ENCODE data around the gene L2HGDH.

Gene L2HGDH

GRCh38 chr14:50225974-50226297 is 86.1 kb downstream of the L2HGDH start:
- no peak for DNase-seq

GRCh38 chr14:50225067-50225973 is 86.7 kb downstream of the L2HGDH start:
- DNase-seq, result no peak

- DNase-seq, result no peak
Measured at GRCh38 chr14:50222055-50222613, 89.9 kb downstream of the L2HGDH start.

GRCh38 chr14:50218501-50218900 is 93.5 kb downstream of the L2HGDH start:
- no peak for DNase-seq

- no peak for DNase-seq
Measured at GRCh38 chr14:50215416-50215815, 96.6 kb downstream of the L2HGDH start.

GRCh38 chr14:50213795-50214194 is 98.2 kb downstream of the L2HGDH start:
- no peak for DNase-seq

- DNase-seq, result no peak
Measured at GRCh38 chr14:50212726-50213125, 99.3 kb downstream of the L2HGDH start.

GRCh38 chr14:50210074-50210473 is 102.0 kb downstream of the L2HGDH start:
- DNase-seq, result no peak

GRCh38 chr14:50198499-50198898 is 113.5 kb downstream of the L2HGDH start:
- DNase-seq, result no peak

- peak; percentile 1 to 9 for DNase-seq
Measured at GRCh38 chr14:50191499-50191898, 120.5 kb downstream of the L2HGDH start.

All from Kasumi-1 (cell line).